Hindlimb muscle (tissue), 1 donor: ENCODE measurements around the gene LRRTM3. TPM values are rescaled to one million over a fixed set of nuclear protein-coding genes. Genes with fewer than 3 reads are reported as not detected.

ENCODE experiments used
- DNase-seq: peaks from one replicate; pipeline ENCODE4 v3.0.0-alpha.2; 2013
- polyA plus RNA-seq: library from polyadenylated mRNA; unstranded; fragments of 120-200 nt; gene quantifications from one replicate; pipeline ENCODE4 v1.2.1, GENCODE V29; 2013; ENCODE audit not compliant: insufficient read length

LRRTM3 gene
- polyA plus RNA-seq, 1 donor = 2.0 TPM

- no peak for DNase-seq
These were observed 214.8 kb downstream of the LRRTM3 start for GRCh38 chr10:67140641-67141040.

- DNase-seq = no peak
These were observed 215.5 kb downstream of the LRRTM3 start for GRCh38 chr10:67141300-67141699.

- no peak for DNase-seq
These were observed 218.7 kb downstream of the LRRTM3 start for GRCh38 chr10:67144530-67144929.
